Osteoblast (primary cell): ENCODE measurements around the gene IFI35. TPM values are rescaled to one million over a fixed set of nuclear protein-coding genes. Genes with fewer than 3 reads are reported as not detected.

Experiments used
- DNase-seq: peaks from one replicate; pipeline ENCODE4 v3.0.0; 2011; ENCODE audit warnings: low spot score, mixed read lengths; ENCODE audit not compliant: insufficient read length; ENCODE audit errors: missing footprints
- H2AFZ ChIP-seq: 2 replicates; pipeline ENCODE4 v1.6.0; 2011; ENCODE audit warnings: mild to moderate bottlenecking, low read length
- H3K27ac ChIP-seq: 2 replicates; pipeline ENCODE4 v1.5.1; 2011; ENCODE audit warnings: mild to moderate bottlenecking, low read depth, low read length, moderate library complexity
- H3K27me3 ChIP-seq: 2 replicates; pipeline ENCODE4 v1.6.0; 2012; ENCODE audit warnings: mild to moderate bottlenecking, control low read depth, inconsistent platforms, low read length, moderate library complexity; ENCODE audit not compliant: insufficient read depth
- H3K36me3 ChIP-seq: 2 replicates; pipeline ENCODE4 v1.5.1; 2011; ENCODE audit warnings: mild to moderate bottlenecking, low read length, control low read depth, moderate library complexity; ENCODE audit not compliant: insufficient read depth
- H3K4me1 ChIP-seq: 2 replicates; pipeline ENCODE4 v1.5.1; 2011; ENCODE audit warnings: mild to moderate bottlenecking, low read length, control low read depth, moderate library complexity; ENCODE audit not compliant: insufficient read depth
- H3K4me2 ChIP-seq: 2 replicates; pipeline ENCODE4 v1.6.0; 2011; ENCODE audit warnings: mild to moderate bottlenecking, low read length; ENCODE audit not compliant: insufficient read depth
- H3K4me3 ChIP-seq: fragments of 200-600 bp; sonication (generic); 3 replicates; pipeline ENCODE4 v1.5.1; 2012; ENCODE audit warnings: mild to moderate bottlenecking, low read length, inconsistent platforms; ENCODE audit not compliant: insufficient read depth
- H3K79me2 ChIP-seq: 2 replicates; pipeline ENCODE4 v1.6.0; 2012; ENCODE audit warnings: mild to moderate bottlenecking, low read length, control low read depth, inconsistent platforms; ENCODE audit not compliant: insufficient read depth
- H3K9me3 ChIP-seq: 2 replicates; pipeline ENCODE4 v1.5.1; 2011; ENCODE audit warnings: low read depth, low read length, control low read depth
- H4K20me1 ChIP-seq: 2 replicates; pipeline ENCODE4 v1.6.0; 2012; ENCODE audit warnings: mild to moderate bottlenecking, low read length, control low read depth; ENCODE audit not compliant: insufficient read depth
- total RNA-seq: library from RNA; depleted of rRNA; stranded (reverse); fragments of >200 nt; gene quantifications from 2 replicates; pipeline ENCODE4 v1.2.3, GENCODE V29; 2012
- TF ChIP-seq, protein P1 (sequence below): IDR thresholded peaks from 2 replicates; pipeline ENCODE4 v1.5.1; 2011; ENCODE audit warnings: mild to moderate bottlenecking, low read depth, low read length, moderate library complexity; ENCODE audit errors: extremely low read depth

IFI35 gene
- total RNA-seq, 1 donor, result 45.2 TPM

DNA sequence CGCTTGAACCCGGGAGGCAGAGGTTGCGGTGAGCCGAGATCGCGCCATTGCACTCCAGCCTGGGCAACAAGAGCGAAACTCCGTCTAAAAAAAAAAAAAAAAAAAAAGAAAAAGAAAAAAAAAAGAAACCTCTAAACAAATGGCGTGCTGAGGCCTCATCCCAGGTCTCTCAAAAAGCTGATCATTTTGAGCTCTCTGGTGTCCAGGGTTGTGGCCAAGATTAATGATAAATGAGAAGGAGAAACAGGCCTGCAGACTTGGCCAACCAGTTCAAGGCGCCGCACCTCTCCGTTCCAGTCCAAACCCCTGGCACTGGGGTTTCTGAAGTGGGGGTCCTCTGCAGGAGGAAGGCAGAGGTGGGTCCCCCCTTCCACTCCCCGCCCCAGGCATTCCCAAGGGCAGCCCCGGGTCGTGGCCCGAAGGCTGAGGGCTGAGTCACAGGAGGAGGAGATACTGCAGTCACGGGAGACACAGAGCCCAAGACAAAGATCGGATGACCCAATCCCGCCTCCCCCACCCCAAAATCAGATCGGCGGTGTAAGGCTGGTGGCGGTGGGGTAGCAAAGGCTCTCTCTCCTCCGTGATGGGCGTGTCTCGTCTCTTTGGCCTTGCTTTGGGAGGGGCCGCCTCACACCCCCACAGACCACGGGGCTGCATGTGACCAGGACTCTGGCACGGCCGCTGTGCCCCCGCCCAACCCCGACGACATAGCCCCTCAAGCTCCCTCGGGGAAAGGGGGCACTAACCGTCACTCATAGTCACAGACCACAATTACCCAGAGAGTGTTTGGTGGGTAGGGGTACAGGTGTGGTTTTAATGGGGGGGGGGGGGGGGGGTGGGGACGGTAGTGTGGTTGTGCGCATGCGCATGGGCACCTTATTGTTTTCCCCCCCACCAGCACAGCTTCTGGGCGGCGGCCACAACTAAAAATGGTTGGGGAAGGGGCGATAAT is 14.5 kb downstream of the IFI35 start:
- Histone ChIP-seq H3K4me2 (peak overlapping the region; percentile 90), H3K27me3 (no peaks in the 10 kb centered on the region), H2AFZ (peak overlapping the region; percentile 88), H3K4me3 (peak overlapping the region; percentile 100), H3K4me1 (peaks cover 27% of the 10 kb centered on the region), H3K9me3 (no peaks in the 10 kb centered on the region), H3K27ac (peak overlapping the region; percentile 77), H3K79me2 (peaks cover 55% of the 10 kb centered on the region), H4K20me1 (peaks cover 26% of the 10 kb centered on the region), H3K36me3 (peaks cover 24% of the 10 kb centered on the region)
- TF ChIP-seq, protein P1, sequence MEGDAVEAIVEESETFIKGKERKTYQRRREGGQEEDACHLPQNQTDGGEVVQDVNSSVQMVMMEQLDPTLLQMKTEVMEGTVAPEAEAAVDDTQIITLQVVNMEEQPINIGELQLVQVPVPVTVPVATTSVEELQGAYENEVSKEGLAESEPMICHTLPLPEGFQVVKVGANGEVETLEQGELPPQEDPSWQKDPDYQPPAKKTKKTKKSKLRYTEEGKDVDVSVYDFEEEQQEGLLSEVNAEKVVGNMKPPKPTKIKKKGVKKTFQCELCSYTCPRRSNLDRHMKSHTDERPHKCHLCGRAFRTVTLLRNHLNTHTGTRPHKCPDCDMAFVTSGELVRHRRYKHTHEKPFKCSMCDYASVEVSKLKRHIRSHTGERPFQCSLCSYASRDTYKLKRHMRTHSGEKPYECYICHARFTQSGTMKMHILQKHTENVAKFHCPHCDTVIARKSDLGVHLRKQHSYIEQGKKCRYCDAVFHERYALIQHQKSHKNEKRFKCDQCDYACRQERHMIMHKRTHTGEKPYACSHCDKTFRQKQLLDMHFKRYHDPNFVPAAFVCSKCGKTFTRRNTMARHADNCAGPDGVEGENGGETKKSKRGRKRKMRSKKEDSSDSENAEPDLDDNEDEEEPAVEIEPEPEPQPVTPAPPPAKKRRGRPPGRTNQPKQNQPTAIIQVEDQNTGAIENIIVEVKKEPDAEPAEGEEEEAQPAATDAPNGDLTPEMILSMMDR, result no peak
- peak; percentile 97 for DNase-seq

DNA sequence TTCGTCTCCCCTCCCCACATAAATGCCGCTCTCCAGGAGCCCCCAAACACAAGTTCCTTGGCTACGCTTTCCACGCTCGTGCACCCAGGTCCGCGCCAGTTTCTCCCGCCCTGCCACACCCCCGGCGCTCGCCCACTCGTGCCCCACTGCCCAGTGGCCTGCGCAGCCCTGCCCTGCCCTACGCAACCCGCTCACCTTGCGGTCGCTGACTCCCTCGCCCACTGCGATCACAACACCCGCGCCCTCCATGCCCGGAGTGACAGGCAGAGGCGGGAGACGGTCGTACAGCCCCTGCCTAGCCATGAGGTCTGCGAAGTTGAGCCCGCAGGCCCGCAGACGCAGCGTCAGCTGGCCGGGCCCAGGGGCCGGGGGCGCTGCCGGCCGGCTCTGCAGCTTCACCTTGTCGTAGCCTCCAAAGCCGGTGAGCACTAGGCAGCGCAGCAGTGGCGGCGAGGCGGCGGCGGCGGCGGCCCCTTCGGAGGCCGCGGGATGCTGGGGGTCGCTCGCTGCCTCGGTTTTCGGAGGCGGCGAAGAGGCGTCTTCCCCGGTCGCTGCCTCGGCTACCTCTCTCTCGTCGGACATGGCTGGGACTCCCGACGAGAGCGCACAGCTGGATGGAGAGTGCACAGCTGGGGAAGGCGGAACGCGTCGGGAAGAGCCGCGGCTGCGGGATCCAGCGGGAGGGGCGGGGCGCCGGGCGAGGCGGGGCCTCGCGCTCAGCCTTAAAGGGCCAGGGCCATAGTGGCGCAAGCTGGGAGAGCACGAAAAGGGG is 15.3 kb downstream of the IFI35 start, which contains the start of gene VAT1:
Gene VAT1 (minus strand): TSS at position 645 of the 772 bp plus-strand sequence. CDS start 63 bp downstream, at position 582.
- TF ChIP-seq, protein P1, result no peak
- Histone ChIP-seq H3K79me2 (peaks cover 48% of the 10 kb centered on the region), H3K4me3 (peak within 1 kb of the TSS; percentile 100), H3K4me1 (peaks cover 27% of the 10 kb centered on the region), H3K27ac (peak within 1 kb of the TSS; percentile 77), H3K9me3 (no peaks in the 10 kb centered on the region), H3K27me3 (no peaks in the 10 kb centered on the region), H2AFZ (peak within 1 kb of the TSS; percentile 88), H4K20me1 (peaks cover 21% of the 10 kb centered on the region), H3K4me2 (peak within 1 kb of the TSS; percentile 90), H3K36me3 (peaks cover 20% of the 10 kb centered on the region)
- peak; percentile 99 for DNase-seq

DNA sequence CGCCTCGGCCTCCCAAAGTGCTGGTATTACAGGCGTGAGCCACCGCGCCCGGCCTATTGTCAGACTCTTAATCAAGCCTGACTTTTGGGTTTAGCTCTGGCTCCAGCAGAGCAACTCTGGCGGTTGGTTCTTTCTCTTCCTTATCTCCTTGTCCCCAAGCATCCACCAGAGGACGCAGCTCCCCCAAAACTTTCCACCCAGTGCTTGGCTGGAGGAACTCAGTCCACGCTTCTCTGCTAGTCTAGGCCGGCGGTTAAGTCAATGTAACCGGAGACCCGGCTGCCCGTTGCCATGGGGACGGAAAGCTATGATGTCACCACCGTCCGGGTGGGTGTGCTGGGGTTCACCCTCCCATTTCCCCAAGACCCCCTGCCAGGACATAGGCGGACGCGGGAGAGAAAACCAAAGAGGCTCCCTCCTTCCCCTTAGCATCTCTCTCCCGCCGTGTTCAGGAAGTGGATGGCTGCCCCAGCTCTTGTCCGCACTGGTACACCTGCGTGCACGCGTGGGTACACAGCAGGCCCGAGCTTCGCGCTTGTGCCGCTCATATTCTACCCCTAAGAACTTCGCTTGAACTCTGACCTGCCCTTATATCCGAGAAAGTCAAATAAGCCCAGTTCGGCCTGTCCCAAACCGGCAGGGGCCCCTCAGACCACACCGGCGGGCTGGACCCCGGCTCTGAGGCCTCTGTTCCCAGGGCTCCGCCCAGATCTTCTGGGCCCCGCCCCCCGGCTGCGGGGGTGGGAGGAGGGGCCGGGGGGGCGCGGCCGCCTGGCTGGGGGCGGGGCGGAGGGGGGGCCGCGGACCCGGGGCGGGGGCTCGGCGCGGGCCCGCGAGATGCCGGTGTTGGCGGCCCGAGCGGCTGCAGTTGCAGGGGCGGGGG is 18.1 kb downstream of the IFI35 start, which contains the start of gene RND2:
Gene RND2 (plus strand): TSS at position 825 of the 883 bp plus-strand sequence. CDS start 117 bp downstream, outside the sequence.
- H3K27me3 ChIP-seq, result no peaks in the 10 kb centered on the region
- peak; percentile 100 for DNase-seq
- peaks cover 5% of the 10 kb centered on the region for H4K20me1 ChIP-seq
- peak within 1 kb of the TSS; percentile 93 for H3K4me2 ChIP-seq
- H3K79me2 ChIP-seq, result peaks cover 26% of the 10 kb centered on the region
- peaks cover 17% of the 10 kb centered on the region for H3K4me1 ChIP-seq
- H3K4me3 ChIP-seq, result peak within 1 kb of the TSS; percentile 74
- H3K27ac ChIP-seq, result peak within 1 kb of the TSS; percentile 63
- peak within 1 kb of the TSS; percentile 96 for H2AFZ ChIP-seq
- TF ChIP-seq, protein P1, result peak; percentile 91
- no peaks in the 10 kb centered on the region for H3K9me3 ChIP-seq
- peaks cover 4% of the 10 kb centered on the region for H3K36me3 ChIP-seq
